GM19351 (cell line): ENCODE measurements around the gene BMP8B.
"Not testable (repeated sequence)": the region's sequence is repeated elsewhere in the genome, so short reads cannot be mapped to it uniquely, and the experiment has no call there.

Experiments
- ATAC-seq: cut with Tn5 transposase; IDR thresholded peaks from one replicate; pipeline ENCODE4 v1.9.1; 2021; ENCODE audit warnings: mild to moderate bottlenecking, moderate library complexity; ENCODE audit not compliant: unreplicated experiment

The BMP8B gene

DNA sequence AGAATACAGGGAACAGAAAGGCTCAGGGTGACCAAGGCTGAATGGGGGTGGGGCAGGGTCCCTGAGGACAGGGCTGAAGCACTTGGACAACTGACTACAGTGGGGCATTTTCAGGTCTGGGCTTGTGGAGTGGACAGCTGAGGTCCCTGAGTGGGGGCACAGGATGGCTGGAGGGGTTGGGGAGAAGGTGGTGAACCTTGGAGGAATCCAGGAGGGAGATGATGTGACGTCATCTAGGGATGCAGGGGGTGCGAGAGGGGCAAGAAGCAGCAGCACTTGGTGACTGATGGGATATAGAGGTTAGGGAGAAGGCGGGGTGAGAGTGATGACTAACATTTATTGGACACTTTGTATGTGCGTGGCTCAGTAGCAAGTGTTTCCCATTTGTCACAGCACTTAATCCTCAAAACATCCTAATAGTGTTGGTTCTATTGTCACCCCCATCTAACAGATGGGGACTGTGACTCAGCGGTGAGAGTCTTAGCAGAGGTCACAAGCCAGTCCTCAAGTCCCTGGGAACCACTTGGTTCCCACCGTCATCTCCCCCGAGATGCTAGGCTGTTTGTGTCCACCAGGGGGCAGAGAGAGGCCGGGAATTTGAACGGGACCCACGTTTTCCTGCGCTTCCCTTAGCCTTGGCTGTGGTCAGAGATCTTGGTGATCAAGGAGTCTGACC, 27.9 kb upstream of the BMP8B start:
- ATAC-seq: peak; percentile 53

DNA sequence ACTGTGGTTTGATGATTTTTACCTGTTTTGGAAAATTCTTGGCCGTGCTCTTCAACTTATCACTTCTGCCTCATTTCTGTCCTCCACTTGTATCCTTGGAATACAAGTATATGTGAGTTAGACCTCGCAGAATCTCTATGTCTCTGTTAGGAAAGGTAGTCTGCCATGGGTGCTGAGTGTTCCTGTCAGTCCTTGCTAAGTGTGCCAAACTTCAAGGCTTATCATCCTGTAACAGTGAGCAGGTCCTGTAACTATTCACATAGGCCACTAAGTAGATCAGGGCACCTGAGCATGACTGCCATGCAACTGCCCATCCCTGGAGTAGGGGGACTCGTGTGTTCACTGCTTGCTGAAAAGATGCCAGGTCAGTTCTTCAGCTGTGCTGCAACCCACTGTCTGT, 24.2 kb upstream of the BMP8B start:
- ATAC-seq: no peak

DNA sequence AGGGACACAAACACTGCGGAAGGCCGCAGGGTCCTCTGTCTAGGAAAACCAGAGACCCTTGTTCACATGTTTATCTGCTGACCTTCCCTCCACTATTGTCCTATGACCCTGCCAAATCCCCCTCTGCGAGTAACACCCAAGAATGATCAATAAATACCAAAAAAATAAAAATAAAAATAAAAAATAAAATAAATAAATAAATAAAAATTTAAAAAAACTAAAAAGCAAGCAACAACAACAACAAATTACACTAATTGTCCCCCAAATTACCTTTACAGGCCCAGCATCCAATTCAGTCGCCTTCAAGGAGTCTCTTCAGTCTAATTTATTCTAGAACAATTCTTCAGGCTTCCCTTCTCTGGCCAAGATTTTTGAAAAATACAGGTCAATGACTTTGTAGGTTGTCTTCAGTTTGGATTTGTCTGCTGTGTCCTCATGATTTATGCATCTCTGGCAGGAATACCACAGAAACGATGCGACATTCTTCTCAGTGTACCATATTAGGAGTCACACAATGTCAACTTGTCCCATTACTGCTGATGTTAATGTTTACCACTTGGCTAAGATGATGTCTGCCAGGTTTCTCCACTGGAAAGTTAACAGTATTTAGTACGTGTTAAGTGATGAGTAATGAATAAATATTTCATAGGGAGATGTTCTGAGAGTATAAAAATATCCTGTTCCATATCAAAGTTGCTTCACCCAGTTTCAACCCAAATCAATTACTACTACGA, 20.3 kb upstream of the BMP8B start:
- ATAC-seq: no peak

DNA sequence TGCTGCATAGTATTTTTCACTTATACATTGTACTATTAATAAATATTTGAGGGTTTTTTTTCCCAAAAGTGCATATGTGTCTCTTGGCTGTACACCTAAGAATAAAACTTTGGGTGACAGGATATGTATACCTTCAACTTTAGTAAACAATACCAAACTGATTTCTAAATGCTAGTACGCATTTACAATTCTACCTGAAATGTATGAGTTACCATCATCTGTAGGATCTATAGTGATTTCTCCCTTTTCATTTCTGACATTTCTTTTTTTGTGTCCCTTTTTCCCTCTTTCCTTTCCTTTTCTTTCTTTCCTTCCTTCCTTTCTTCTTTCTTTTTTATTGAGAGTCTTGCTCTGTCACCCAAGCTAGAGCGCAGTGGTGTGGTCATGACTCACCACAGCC, 16.7 kb upstream of the BMP8B start:
- ATAC-seq: no peak

DNA sequence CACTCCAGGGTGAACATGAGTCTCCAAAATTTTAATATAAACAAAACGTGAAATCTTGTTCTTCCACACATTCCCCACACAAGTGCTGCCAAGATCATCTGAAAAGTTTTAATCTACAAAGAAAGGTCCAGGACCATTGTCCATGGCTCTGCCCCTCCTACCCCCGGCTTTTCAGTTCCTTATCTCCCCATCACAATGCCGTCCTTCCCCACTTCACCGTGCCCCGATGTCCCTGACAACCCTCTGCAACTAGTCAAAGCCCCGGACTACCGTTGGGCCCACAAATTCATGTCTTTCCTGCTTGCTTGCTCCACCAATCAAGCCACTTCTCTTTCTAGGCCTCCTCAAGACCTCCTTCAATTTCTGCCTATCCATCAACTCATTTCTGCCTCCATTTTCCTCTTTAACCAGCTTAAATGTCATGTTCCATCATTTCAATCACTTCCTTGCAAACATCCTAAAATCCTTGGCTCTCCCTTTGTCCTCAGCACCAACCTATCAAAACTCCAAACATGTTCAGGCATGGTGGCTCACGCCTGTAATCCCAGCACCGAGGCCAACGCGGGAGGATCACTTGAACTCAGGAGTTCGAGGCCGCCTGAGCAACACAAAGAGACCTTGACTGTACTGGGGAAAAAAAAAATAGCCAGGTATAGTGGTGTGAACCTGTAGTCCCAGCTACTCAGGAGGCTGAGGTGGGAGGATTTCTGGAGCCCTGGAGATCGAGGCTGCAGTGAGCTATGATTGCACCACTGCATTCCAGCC, 14.0 kb upstream of the BMP8B start:
- no peak for ATAC-seq

DNA sequence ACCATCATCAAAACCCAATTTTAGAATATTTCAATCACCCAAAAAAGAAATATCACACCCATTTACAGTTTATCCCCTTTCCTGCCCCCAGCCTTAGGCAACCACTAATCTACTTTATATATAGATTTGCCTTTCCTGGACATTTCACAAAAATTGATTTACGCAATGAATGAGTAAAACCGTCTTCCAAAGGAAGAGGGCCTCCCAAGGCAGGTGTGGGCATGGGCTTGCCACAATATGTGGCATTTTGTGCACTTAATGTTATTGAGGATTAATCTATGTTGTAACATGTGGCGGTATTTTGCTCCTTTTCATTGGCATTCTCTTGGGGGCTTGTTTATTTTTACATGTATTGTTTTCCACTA, 11.8 kb upstream of the BMP8B start:
- no peak for ATAC-seq

DNA sequence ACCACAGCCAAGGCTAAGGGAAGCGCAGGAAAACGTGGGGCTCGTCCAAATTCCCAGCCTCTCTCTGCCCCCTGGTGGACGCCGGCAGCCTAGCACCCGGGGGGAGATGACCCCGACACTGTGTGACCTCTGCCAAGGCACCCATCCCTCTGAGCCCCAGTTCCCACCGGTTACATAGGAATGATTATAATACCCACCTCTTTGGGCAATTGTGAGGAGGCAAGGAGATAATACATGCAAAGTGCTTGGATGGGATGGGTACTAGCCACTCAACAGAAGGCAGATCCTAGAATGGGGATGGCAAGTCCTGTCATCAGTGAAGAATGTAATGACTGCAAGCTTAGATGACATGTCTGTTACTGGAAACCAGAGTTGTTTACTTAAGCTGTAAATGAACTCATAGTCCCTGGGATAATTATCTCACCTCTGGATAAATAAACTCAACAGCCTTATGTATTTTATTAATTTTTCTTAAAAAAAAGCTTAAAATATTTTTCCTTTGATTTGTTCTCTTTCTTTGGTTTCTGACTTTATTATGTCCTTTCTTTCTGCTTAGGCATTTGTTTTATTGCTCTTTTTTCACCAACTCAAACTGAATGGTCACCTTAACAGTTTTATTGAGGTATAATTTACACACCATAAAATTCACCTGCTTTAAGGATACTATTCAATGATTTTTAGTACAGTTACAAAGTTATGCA, 11.3 kb upstream of the BMP8B start:
- ATAC-seq: peak; percentile 62

DNA sequence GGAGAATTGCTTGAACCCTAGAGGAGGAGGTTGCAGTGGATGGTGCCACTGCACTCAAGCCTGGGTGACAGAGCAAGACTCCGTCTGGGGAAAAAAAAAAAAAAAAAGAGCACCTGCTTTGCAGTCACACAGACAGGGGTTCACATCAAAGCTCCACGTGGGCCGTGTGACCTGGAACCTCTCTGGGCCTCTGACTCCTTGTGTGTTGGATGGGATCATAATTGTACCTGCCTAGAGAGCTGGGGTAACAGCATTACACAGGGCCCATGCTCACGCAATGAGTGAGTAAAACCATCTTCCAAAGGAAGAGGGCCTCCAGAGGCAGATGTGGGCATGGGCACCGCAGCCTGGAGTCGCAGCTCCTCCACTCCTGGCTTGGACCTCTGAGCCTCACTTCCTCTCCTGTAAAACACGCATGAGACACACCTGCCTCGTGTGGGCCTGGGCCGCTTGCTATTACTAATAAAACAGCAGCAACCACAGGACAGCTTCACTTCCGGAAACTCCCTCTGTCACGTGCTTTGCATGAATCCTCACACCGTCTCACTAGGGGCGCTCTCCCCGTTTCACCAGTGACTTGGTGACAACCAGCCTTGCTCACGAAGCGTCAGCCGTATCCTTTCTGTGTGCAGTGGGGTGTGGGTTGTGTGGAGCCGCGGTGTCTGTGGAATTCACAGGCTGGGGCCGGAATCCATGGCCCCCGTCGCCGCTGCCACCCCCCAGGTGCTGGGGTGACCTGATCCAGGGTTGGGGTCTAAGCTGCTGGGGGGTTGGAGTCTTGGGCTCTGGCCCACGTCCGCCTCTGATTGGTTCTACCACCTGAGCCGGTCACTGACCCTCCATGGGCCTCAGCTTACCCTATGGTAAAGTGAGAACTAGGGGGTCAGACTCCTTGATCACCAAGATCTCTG, 10.4 kb upstream of the BMP8B start:
- ATAC-seq: peak; percentile 91

DNA sequence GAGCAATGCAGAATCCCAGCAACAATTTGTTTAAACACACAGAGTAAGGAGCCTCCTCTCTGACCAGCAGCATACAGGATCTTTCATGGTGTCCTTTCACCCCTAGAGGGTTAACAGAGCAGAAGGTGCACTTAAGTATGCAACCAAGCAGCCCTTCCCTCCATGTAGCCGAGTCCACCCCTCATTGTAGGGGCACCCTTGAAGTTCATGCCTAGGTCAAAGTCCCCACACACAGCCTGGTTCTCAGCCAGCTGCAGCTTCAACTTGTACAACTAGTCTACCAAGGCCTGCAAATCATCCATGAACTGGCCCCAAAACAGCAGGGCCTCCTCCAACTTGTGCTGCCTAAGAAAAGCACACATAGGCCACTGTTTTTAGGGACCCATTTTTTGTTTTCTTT, 7.0 kb upstream of the BMP8B start:
- no peak for ATAC-seq

DNA sequence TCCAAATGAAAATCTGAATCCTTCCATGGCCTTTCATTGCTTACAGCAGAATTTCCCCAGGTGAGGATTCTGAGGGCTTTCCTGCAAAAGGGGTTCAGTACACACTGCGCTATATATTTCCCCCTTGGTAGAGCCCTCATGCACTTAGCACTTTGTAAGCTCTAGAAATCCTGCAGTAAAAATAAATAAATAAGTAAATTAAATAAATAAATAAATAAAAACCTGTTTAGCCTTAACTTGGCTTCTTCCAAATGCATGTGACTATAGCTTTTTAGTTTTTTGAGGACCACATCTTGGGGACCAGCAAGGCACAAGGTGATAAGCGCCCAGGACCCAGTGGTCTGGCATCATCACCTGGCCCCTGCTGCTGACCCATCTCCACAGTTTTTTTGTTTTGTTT, 3.2 kb upstream of the BMP8B start:
- no peak for ATAC-seq

DNA sequence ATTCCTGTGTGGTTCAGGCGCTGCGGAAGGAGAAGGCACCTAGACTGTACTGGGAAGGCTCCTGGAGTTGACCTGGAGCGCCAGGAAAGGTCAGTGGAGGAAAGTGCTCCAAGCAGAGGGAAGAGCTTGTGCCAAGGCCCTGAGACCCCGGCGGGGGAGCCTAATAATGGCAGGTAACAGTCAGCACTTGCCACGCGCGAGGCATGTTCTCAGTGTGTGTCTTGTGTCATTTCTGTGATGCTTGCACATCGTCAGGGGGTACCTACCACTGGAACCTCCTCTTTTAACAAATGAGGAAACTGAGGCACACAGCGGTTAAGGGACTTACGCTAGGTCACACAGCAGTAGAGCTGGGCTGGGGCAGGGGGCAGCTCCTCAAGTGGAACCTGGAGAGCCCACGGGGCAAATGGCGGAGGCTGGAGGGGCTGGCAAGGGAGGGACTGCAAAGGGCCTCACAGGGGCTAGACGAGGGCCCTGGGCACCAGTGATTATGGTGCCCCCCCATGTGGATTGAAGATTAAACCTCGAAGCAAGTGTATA, 976 bp upstream of the BMP8B start:
- no peak for ATAC-seq

DNA sequence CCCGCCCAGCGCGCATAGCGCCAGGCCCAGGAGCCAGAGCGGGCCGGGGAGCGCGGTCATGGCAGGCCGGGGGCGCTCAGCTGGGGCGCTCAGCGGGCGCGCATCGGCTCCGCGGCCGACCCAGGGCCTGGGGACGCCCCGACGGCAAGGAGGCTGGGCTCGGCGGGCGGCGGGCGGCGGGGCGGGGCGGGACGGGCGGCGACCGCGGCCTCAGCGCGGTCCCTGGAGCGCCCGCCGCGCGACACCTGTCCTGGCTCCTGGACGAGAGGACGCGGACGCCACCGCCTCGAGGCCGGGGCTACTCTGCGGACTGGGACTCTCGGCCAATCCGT, 273 bp downstream of the BMP8B start:
- peak; percentile 27 for ATAC-seq

DNA sequence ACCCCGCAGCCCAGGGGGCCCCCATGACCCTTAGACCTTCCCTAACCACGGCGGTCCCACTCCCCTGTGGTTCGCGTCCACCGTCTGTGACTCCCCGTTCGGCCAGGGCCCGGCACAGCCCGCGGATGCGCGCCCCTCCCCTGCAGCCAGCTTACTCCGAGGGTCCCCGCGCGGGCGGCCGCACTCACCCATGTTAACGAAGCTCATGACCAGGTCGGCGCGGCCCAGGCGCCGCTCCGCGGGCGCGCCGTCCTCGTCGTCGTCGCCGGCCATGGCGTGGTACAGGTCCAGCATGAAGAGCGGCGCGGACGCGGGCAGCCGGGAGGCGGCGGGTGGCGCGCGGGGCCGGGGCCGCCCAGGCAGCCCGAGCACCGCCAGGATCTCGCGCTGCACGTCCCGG, 701 bp downstream of the BMP8B start:
- not testable (repeated sequence) for ATAC-seq

DNA sequence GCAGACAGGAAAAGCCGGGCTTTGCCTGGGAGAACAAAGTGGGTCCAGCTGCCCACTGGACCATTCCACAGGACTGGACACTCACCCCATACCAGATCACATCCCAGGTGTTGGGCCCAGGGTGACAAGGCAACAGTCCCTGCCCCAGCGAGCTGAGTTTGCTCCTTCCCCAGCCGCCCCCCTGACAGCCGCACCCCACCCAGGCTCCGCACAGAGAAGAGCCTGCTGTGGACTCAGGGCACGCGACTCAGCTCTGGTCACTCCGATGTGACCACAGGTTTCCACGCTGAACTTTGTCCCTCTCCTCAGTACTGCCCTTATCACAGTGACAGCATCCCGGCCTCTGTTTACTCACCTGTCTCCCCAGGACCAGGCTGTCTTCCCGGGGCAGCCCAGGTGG, 1.2 kb downstream of the BMP8B start:
- ATAC-seq: no peak

DNA sequence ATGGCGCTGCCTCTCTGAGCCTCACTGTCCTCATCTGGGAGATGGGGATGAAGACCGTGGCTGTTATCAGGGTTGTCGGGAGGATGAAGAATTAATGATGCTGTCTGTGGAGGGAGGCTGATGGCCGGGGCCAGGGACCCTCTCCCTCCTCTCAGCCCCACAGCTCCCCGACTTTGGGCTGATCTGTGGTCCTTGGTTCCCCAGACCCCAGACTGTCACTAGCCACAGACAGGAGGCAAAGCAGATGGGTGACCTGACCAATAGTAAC, 1.6 kb downstream of the BMP8B start:
- not testable (repeated sequence) for ATAC-seq

DNA sequence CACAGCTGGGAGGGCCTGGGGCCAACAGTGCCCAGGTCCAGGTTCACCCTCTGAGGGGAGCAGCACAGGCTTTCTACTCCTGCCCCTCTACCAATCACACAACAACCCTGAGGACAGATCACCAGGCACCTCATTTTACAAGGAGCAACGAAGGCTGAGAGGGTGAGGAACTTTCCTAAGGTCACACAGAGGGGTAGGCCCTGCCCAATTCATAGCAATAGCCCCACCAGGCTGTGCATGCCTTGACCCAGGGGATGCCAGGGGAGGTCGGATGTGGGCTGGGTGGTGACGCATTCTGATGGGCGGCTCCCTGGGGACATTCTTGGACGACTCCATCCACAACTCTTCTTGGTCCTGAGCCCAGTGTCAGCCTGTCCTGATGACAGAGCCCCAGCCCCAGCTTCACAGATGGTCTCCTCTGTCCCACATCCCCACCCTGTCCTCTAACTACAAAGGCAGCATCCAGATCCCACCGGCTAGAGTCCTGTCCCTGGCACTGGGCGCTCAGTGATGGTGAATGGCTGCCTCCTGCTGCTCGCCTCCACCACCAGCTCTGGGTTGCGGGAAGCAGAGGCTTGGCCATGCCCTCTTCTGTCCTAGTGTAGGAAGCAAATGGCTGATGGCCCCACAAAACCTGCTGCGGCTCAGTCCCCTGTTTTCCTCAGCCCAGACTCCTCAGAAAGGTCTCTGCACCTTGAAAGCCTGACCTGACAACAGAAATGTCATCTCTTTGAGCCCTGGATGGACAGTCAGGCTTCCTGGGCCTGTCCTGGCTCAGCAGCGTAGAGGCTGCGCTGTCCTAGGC, 2.2 kb downstream of the BMP8B start:
- not testable (repeated sequence) for ATAC-seq

DNA sequence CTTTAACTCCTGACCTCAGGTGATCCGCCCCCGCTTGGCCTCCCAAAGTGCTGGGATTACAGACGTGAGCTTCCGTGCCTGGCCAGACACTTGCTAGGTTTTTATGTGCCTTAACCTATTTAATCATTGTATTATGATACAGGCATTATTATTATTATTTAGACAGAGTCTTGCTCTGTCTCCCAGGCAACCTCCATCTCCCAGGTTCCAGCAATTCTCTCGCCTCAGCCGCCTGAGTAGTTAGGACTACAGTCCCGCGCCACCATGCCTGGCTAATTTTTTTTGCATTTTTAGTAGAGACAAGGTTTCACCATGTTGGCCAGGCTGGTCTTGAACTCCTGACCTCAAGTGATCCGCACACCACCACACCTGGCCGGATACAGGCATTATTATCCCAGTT, 6.0 kb downstream of the BMP8B start:
- ATAC-seq: not testable (repeated sequence)

DNA sequence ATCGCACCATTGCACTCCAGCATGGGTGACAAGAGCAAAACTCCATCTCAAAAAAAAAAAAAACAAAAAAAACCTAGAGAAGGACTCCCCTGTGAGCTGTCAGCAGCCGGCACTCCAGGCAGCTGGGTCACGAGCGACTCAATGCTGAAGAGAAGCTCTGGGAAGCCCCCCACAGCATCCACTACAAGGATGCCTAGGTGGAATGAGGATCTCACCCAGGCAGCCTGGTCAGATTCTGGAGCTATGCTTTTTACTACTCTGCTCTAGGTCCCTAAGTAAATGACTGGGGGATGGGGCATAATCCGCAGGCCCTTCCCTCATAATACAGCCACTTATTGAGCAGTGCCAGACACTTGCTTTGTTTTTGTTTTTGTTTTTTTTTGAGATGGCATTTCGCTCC, 6.6 kb downstream of the BMP8B start:
- ATAC-seq: no peak

DNA sequence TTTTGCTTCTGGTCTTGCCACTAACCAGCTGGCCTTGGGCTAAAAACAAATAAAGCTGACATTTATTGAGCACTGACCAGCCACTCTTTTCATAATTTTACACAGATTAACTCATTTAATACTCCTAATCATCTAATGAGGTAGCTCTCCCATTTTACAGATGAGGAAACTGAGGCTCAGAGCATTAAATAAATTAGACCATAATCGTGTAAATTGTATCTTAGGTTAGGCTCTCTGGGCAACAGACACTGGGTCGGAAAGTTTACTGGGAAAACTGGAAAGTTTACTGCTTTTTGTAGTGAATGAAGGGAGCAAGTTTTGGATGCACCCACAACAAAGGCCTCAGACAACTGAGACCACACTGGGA, 7.3 kb downstream of the BMP8B start:
- ATAC-seq: no peak

DNA sequence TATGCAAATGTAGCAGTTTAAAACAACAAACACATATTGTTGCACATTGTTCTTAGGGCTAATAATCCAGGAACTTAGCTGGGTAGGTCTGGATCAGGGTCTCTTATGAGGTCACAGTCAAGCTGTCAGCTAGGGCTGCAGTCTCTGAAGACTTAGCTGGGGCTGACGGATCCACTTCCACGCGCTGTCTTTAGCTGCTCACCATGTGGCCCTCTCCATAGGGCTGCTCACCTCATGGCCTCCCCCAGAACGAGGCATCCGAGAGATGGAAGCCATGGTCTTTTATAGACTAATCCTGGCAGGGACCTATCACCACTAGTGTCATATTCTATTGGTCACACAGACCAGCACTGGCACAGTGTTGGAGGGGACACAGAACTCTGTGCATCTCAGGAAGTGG, 8.8 kb downstream of the BMP8B start:
- no peak for ATAC-seq
